ENCODE results near the gene PLEKHG1.

DNA sequence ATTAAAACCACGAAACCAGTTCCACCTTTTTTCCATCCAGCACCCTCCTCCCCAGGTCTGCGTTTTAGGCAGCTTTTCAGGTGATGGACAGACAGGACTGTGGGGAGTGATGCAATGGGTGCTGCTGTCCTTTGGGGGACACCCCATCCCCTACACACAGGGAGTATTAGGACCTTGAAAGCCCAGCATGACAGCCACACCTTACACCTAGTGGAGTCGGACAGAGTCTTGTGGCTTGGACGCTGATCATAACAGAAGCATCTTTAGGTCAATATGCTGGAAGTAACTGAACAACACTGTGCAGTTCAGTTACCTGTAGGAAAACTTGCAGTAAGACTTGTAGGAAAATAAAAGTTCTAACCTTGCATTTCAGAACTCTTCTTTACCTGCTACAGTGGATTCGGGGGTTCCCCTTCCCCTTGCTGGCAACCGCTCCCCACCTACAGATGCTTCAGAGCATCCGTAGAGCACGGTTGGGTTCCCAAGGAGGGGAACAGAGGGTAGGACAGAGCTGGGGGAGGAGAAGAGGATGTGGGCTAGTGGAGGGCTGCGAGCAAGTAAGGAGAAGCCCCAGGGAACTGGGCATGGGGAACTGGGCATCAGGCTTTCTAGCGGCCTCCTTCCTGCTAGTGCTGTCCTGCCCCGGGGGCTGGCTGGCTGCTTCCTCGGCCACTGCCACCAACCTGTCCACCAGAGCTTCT lies 31.7 kb downstream of the PLEKHG1 start:
- TF ChIP-seq, protein P1, sequence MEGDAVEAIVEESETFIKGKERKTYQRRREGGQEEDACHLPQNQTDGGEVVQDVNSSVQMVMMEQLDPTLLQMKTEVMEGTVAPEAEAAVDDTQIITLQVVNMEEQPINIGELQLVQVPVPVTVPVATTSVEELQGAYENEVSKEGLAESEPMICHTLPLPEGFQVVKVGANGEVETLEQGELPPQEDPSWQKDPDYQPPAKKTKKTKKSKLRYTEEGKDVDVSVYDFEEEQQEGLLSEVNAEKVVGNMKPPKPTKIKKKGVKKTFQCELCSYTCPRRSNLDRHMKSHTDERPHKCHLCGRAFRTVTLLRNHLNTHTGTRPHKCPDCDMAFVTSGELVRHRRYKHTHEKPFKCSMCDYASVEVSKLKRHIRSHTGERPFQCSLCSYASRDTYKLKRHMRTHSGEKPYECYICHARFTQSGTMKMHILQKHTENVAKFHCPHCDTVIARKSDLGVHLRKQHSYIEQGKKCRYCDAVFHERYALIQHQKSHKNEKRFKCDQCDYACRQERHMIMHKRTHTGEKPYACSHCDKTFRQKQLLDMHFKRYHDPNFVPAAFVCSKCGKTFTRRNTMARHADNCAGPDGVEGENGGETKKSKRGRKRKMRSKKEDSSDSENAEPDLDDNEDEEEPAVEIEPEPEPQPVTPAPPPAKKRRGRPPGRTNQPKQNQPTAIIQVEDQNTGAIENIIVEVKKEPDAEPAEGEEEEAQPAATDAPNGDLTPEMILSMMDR (IDR thresholded peaks at IDR 0.05), result no peak
- TF ChIP-seq POLR2A (IDR thresholded peaks at IDR 0.05), result no peak
